Choroid plexus epithelial cell (primary cell): ENCODE results near the gene CMSS1.

ENCODE experiments used
- DNase-seq: peaks from one replicate; pipeline ENCODE4 v3.0.0-alpha.2; 2010; ENCODE audit warnings: low read depth
- H3K4me3 ChIP-seq: 2 replicates; pipeline ENCODE4 v1.5.1; 2011; ENCODE audit warnings: low read depth, mild to moderate bottlenecking, control low read depth, low read length, moderate library complexity
- CTCF ChIP-seq: conservative IDR thresholded peaks from 2 replicates; pipeline ENCODE4 v1.5.1; 2011; ENCODE audit warnings: low read depth, mild to moderate bottlenecking, control low read depth, inconsistent platforms, low read length, moderate library complexity

Gene CMSS1

GRCh38 chr3:99915906-99916432 lies 98.3 kb downstream of the CMSS1 start:
- no peak for TF ChIP-seq CTCF
- no peak for DNase-seq
- H3K4me3 ChIP-seq: no peak overlapping the region

- no peak for DNase-seq
- no peak for TF ChIP-seq CTCF
- H3K4me3 ChIP-seq: no peak overlapping the region
These were observed 101.1 kb downstream of the CMSS1 start for GRCh38 chr3:99918715-99919114.

GRCh38 chr3:99919694-99920093 lies 102.0 kb downstream of the CMSS1 start:
- no peak for DNase-seq

GRCh38 chr3:99920481-99921376 lies 103.1 kb downstream of the CMSS1 start:
- no peak for DNase-seq
- H3K4me3 ChIP-seq: no peak overlapping the region
- no peak for TF ChIP-seq CTCF

More at GRCh38 chr3:99919694-99920093, 102.0 kb downstream of the CMSS1 start:
- no peak overlapping the region for H3K4me3 ChIP-seq
- TF ChIP-seq CTCF: no peak

GRCh38 chr3:99921377-99921695 lies 103.7 kb downstream of the CMSS1 start:
- H3K4me3 ChIP-seq: no peak overlapping the region
- TF ChIP-seq CTCF: no peak
- DNase-seq: no peak

- TF ChIP-seq CTCF: no peak
- no peak overlapping the region for H3K4me3 ChIP-seq
- DNase-seq: no peak
These were observed 104.3 kb downstream of the CMSS1 start for GRCh38 chr3:99921986-99922385.

- no peak for TF ChIP-seq CTCF
- no peak overlapping the region for H3K4me3 ChIP-seq
- no peak for DNase-seq
These were observed 106.2 kb downstream of the CMSS1 start for GRCh38 chr3:99923873-99924272.
